K562 (cell line): ENCODE measurements around the gene YOD1. TPM values are rescaled to one million over a fixed set of nuclear protein-coding genes. Genes with fewer than 3 reads are reported as not detected.

Experiments used
- CBFA2T3 ChIP-seq: fragments of 450-650 bp; IDR thresholded peaks from 2 replicates; pipeline ENCODE4 v1.6.1; 2017
- CTBP1 ChIP-seq: fragments of 450-650 bp; IDR thresholded peaks from 2 replicates; pipeline ENCODE4 v1.6.1; 2016; ENCODE audit warnings: borderline replicate concordance
- E2F8 ChIP-seq: fragments of 450-650 bp; IDR thresholded peaks from 2 replicates; pipeline ENCODE4 v1.7.1; 2018; ENCODE audit warnings: mild to moderate bottlenecking, low read depth; ENCODE audit not compliant: partially characterized antibody
- GMEB1 ChIP-seq: fragments of 250-450 bp; sonication (Bioruptor Pico); IDR thresholded peaks from 2 replicates; pipeline ENCODE4 v1.4.0; 2020; ENCODE audit warnings: mild to moderate bottlenecking
- JUND ChIP-seq, 2 experiments: IDR thresholded peaks; 2 replicates in 1 of 2; 3 replicates in 1 of 2; pipeline ENCODE4 v1.6.1; 2011; ENCODE audit warnings: borderline replicate concordance in 2 of 2, low read depth in 2 of 2, low read length in 2 of 2, improper control_type of control experiment in 1 of 2, missing biosample characterization in 1 of 2, missing genetic modification characterization in 1 of 2, missing genetic modification reagents in 1 of 2
- L3MBTL2 ChIP-seq: fragments of 450-650 bp; IDR thresholded peaks from 2 replicates; pipeline ENCODE4 v1.6.1; 2016; ENCODE audit warnings: mild to moderate bottlenecking, moderate library complexity
- MTA2 ChIP-seq: fragments of 450-650 bp; IDR thresholded peaks from 2 replicates; pipeline ENCODE4 v1.6.1; 2016; ENCODE audit warnings: low read depth
- PML ChIP-seq: IDR thresholded peaks from 2 replicates; pipeline ENCODE4 v1.6.1; 2012; ENCODE audit warnings: low read length, inconsistent platforms
- POLR2AphosphoS5 ChIP-seq: IDR thresholded peaks from 2 replicates; pipeline ENCODE4 v1.6.1; 2011; ENCODE audit warnings: mild to moderate bottlenecking, low read depth, low read length, moderate library complexity; ENCODE audit not compliant: control insufficient read depth, insufficient read depth
- REST ChIP-seq, 2 experiments: fragments of 450-650 bp; formaldehyde crosslinking in 1 of 2; IDR thresholded peaks; 2 replicates each; pipeline versions ENCODE4 v1.4.0 to v1.6.1; 2014 to 2020; ENCODE audit warnings: mild to moderate bottlenecking in 2 of 2, borderline replicate concordance in 1 of 2, low read depth in 1 of 2
- SMAD4 ChIP-seq: fragments of 250-450 bp; sonication (Bioruptor Pico); conservative IDR thresholded peaks from 2 replicates; pipeline ENCODE4 v1.8.0; 2021; ENCODE audit warnings: inconsistent platforms, mild to moderate bottlenecking, moderate library complexity
- ZBTB8A ChIP-seq: fragments of 450-650 bp; IDR thresholded peaks from 2 replicates; pipeline ENCODE4 v1.6.1; 2018; ENCODE audit warnings: mild to moderate bottlenecking, moderate library complexity; ENCODE audit not compliant: partially characterized antibody
- ZEB2 ChIP-seq: fragments of 450-650 bp; IDR thresholded peaks from 2 replicates; pipeline ENCODE4 v1.6.1; 2016
- ZNF277 ChIP-seq: fragments of 250-450 bp; sonication (Bioruptor Pico); IDR thresholded peaks from 2 replicates; pipeline ENCODE4 v1.8.0; 2022; ENCODE audit warnings: inconsistent platforms, mild to moderate bottlenecking, moderate library complexity, borderline replicate concordance
- polyA plus RNA-seq, 8 experiments: library from polyadenylated mRNA; depleted of rRNA in 4 of 8; stranded (reverse) in 5 of 8; unstranded in 3 of 8; fragments of >200 nt; fragmentation: Nextera tagmentation in 2 of 8; fragmentation: Illumina TruSeq in 1 of 8; extraction: Ambion mirVana in 2 of 8; extraction: Trizol in 1 of 8; gene quantifications; 2 replicates each; pipeline versions ENCODE4 v1.2.1 to v1.2.3, GENCODE V29; 2011 to 2014; ENCODE audit warnings: inconsistent platforms in 1 of 8, missing spikeins in 1 of 8
- total RNA-seq, 7 experiments: library from RNA; depleted of rRNA in 6 of 7; stranded (reverse); fragments of >200 nt in 6 of 7; fragmentation: Illumina TruSeq in 2 of 7; extraction: Trizol in 2 of 7; gene quantifications; 2 replicates each; pipeline versions ENCODE4 v1.2.1 to v1.2.3, GENCODE V29; 2011 to 2021; ENCODE audit warnings: low replicate concordance in 1 of 7

Gene YOD1
- total and polyA plus RNA-seq, 9 of the 15 experiments (the other 6 are each of a cell fraction or from before 2014, with no cell fraction given) = 18.2 to 78.1 (median 46.9) TPM

- TF ChIP-seq L3MBTL2 = peak; percentile 64
- TF ChIP-seq ZBTB8A = no peak
- TF ChIP-seq PML = peak; percentile 69; the same call in 1 of the 2 replicates
- no peak for TF ChIP-seq GMEB1
- TF ChIP-seq ZEB2 = peak; percentile 88
- TF ChIP-seq CBFA2T3 = peak; percentile 89
- peak; percentile 95 for TF ChIP-seq REST (IDR thresholded peaks at IDR 0.05; ENCODE audit: borderline replicate concordance)
- TF ChIP-seq REST (CRISPR knock-in tag; IDR thresholded peaks at IDR 0.05; ENCODE audit: low read depth) = no peak
- peak; percentile 62; the same call in 1 of the 2 replicates for TF ChIP-seq JUND (IDR thresholded peaks at IDR 0.05; ENCODE audit: borderline replicate concordance, low read depth, low read length)
- peak; percentile 45; the same call in 1 of the 3 replicates for TF ChIP-seq JUND (tag; IDR thresholded peaks at IDR 0.05; ENCODE audit: borderline replicate concordance, low read depth, low read length)
- TF ChIP-seq E2F8 = no peak
- TF ChIP-seq MTA2 = peak; percentile 51
- TF ChIP-seq ZNF277 (CRISPR knock-in tag) = no peak
- TF ChIP-seq CTBP1 = peak; percentile 83
- TF ChIP-seq POLR2AphosphoS5 = peak; percentile 62; the same call in 1 of the 2 replicates
- TF ChIP-seq SMAD4 (CRISPR knock-in tag) = peak; percentile 66
Observed at GRCh38 chr1:207084701-207085180, 33.7 kb upstream of the YOD1 start (continued).
